ENCODE data around the gene STXBP6.

- TF ChIP-seq CTCF (optimal IDR thresholded peaks at IDR 0.05 in 1 of 3, IDR thresholded peaks at IDR 0.05 in 1 of 3, conservative IDR thresholded peaks at IDR 0.05 in 1 of 3; ENCODE audit: extremely low read depth in 1 of 3, insufficient read depth in 2 of 3, low read length in 3 of 3) (no peak), EZH2 (IDR thresholded peaks at IDR 0.05; ENCODE audit: low read length) (no peak)
Observed at GRCh38 chr14:24964591-24964990, 85.4 kb downstream of the STXBP6 start.
